ENCODE measurements around the gene FMN1.

Gene FMN1

DNA sequence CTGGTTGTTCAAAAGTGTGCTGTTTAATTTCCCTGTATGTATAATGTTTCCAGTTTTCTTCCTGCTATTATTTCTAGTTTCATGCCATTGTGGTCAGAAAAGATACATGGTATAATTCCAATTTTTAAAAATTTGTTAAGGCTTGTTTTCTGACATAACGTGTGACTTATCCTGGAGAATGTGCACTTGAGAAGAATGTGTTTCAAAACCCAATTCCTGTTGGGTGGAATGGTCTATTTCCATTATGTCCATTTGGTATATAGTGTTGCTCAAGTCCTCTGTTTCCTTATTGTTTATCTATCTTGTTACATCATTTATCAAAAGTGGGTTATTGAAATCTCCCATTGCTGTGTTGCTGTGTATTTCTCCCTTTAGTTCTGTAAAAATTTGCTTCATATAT is 261.3 kb downstream of the FMN1 start:
- no peak overlapping the region for H3K27ac ChIP-seq (ENCODE audit: insufficient read depth, low read depth, low read length, poor library complexity, severe bottlenecking)
- no peak overlapping the region for H3K4me3 ChIP-seq (ENCODE audit: insufficient read depth, low read depth, low read length)
- no peaks in the 10 kb centered on the region for H3K27me3 ChIP-seq (ENCODE audit: control insufficient read depth, insufficient read depth, low read length, poor library complexity, severe bottlenecking)
- peaks cover 3% of the 10 kb centered on the region for H3K9me3 ChIP-seq (ENCODE audit: control insufficient read depth, low read length)
- no peaks in the 10 kb centered on the region for H3K36me3 ChIP-seq (ENCODE audit: control insufficient read depth, insufficient read depth, low read length)
- 92 to 100% methylated on average over 1 of the region's 1 CpG for WGBS, 2 experiments
- H3K4me1 ChIP-seq (ENCODE audit: control insufficient read depth, insufficient read depth, low read length): no peaks in the 10 kb centered on the region

DNA sequence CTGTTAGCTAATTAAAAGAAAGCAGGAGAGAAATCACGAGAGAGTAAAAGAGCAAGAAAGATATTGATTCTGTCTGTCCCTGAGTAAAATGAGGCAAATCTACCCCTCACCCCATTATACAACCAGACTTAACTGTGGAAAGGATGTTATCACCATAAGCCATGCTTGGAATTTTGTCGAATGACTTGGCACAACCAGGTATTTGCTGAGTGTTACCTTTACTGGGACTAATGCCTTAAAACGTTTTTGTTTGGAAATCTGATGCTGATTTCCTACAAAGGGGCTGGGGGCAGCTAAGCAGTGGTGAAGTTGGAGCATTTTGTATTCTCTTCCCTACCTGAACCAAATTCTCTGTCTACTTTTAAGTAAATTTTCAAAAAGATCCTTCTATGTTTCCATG is 265.6 kb downstream of the FMN1 start:
- Histone ChIP-seq H3K9me3 (ENCODE audit: control insufficient read depth, low read length) (no peaks in the 10 kb centered on the region), H3K27me3 (ENCODE audit: control insufficient read depth, insufficient read depth, low read length, poor library complexity, severe bottlenecking) (no peaks in the 10 kb centered on the region), H3K4me1 (ENCODE audit: control insufficient read depth, insufficient read depth, low read length) (no peaks in the 10 kb centered on the region), H3K4me3 (ENCODE audit: insufficient read depth, low read depth, low read length) (no peak overlapping the region), H3K27ac (ENCODE audit: insufficient read depth, low read depth, low read length, poor library complexity, severe bottlenecking) (no peak overlapping the region), H3K36me3 (ENCODE audit: control insufficient read depth, insufficient read depth, low read length) (no peaks in the 10 kb centered on the region)
- WGBS, 2 experiments: 66 to 67% methylated on average over 2 to 3 of the region's 3 CpGs

DNA sequence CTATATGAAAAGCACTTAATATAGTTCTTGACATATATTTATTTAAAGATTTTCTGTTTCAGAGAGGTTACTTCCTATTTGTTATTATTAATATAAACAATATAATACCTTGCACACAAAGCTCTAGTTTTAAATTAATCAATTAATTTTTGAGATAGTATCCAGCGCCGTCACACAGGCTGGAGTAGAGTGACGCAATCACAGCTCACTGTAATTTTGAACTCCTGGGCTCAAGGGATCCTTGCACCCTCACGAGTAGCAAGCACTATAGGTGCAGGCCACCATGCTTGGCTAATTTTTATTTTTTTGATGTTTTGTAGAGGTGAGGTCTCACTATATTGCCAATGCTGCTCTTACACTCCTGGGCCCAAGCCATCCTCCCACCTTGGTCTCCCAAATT is 267.4 kb downstream of the FMN1 start:
- Histone ChIP-seq H3K27me3 (ENCODE audit: control insufficient read depth, insufficient read depth, low read length, poor library complexity, severe bottlenecking) (no peaks in the 10 kb centered on the region), H3K27ac (ENCODE audit: insufficient read depth, low read depth, low read length, poor library complexity, severe bottlenecking) (no peak overlapping the region), H3K4me3 (ENCODE audit: insufficient read depth, low read depth, low read length) (no peak overlapping the region), H3K4me1 (ENCODE audit: control insufficient read depth, insufficient read depth, low read length) (no peaks in the 10 kb centered on the region), H3K36me3 (ENCODE audit: control insufficient read depth, insufficient read depth, low read length) (no peaks in the 10 kb centered on the region), H3K9me3 (ENCODE audit: control insufficient read depth, low read length) (no peaks in the 10 kb centered on the region)
- WGBS, 2 experiments: 77 to 83% methylated on average over 4 of the region's 4 CpGs

DNA sequence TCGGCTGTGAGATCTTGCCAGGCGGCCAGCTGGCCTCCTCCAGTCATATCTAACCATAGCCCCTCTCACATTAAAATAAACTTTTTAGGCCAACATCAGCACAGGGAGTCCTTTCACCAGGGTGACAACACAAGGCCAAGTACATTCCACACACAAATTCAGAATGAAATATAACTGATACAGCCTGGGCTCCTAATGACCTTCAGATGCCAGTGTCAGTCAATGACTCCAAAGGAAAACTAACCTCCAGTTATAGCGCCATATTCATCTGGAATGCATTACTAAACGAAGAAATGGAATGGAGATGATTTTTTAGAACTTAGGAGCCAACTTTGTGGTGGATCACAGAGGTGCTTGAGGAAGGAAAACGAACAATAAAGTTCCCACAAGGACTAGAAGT is 271.3 kb downstream of the FMN1 start:
- no peak overlapping the region for H3K27ac ChIP-seq (ENCODE audit: insufficient read depth, low read depth, low read length, poor library complexity, severe bottlenecking)
- H3K4me3 ChIP-seq (ENCODE audit: insufficient read depth, low read depth, low read length): no peak overlapping the region
- H3K4me1 ChIP-seq (ENCODE audit: control insufficient read depth, insufficient read depth, low read length): peaks cover 9% of the 10 kb centered on the region
- 95 to 97% methylated on average over 5 of the region's 5 CpGs for WGBS, 2 experiments
- H3K9me3 ChIP-seq (ENCODE audit: control insufficient read depth, low read length): no peaks in the 10 kb centered on the region
- H3K36me3 ChIP-seq (ENCODE audit: control insufficient read depth, insufficient read depth, low read length): no peaks in the 10 kb centered on the region
- H3K27me3 ChIP-seq (ENCODE audit: control insufficient read depth, insufficient read depth, low read length, poor library complexity, severe bottlenecking): no peaks in the 10 kb centered on the region

DNA sequence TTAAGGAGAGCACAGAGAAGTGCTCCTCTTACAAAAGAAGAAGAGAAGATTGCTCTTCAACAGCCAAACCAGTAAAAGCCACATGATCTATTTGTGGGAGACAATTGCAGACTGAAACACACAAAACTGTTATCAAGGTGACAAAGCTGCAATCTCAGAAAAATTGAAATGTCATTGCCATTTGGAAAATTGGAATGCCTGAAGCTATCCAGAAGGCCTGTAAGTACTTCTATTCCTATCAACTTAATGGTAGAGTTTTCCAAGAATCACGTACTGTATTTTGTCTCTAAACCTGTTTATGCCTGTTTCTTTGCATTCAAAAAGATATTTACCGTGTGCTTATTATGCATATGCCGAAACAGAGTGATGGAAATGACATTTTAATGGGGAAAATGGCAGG is 272.0 kb downstream of the FMN1 start:
- no peaks in the 10 kb centered on the region for H3K9me3 ChIP-seq (ENCODE audit: control insufficient read depth, low read length)
- no peaks in the 10 kb centered on the region for H3K27me3 ChIP-seq (ENCODE audit: control insufficient read depth, insufficient read depth, low read length, poor library complexity, severe bottlenecking)
- WGBS, 2 experiments: 81 to 90% methylated on average over 3 of the region's 3 CpGs
- H3K4me1 ChIP-seq (ENCODE audit: control insufficient read depth, insufficient read depth, low read length): peaks cover 13% of the 10 kb centered on the region
- no peak overlapping the region for H3K4me3 ChIP-seq (ENCODE audit: insufficient read depth, low read depth, low read length)
- no peak overlapping the region for H3K27ac ChIP-seq (ENCODE audit: insufficient read depth, low read depth, low read length, poor library complexity, severe bottlenecking)
- H3K36me3 ChIP-seq (ENCODE audit: control insufficient read depth, insufficient read depth, low read length): no peaks in the 10 kb centered on the region

DNA sequence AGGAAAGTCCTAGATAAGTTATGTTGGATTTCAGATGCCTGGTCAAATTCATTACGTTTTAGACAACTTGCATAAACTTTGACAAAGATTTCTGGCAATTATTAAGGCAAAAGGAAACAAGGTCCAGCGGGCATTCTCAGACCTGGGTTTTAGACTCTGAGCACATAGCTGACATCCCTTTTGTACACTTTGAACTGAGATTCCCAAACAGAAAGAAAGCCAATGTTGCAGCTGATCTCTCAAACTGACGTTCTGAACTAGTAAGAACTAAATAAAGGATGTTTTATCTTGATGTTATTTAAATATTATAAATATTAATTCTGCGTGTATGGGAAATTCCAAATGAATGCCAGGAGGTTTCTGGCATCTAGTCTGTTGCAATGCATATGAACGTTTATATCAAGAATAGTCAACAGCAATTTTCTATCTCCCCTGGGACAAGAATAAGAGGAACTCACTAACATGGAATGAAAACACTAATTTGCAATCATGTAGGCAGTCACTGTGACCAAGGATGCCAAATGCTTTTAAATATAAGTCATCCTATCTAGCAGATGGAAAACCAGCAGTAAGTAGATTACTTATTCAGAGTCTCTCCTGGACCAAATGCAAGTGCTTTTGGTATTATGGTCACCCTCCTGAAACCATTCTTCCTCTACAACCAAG is 274.6 kb downstream of the FMN1 start:
- H3K4me1 ChIP-seq (ENCODE audit: control insufficient read depth, insufficient read depth, low read length): peaks cover 13% of the 10 kb centered on the region
- no peak overlapping the region for H3K4me3 ChIP-seq (ENCODE audit: insufficient read depth, low read depth, low read length)
- H3K9me3 ChIP-seq (ENCODE audit: control insufficient read depth, low read length): no peaks in the 10 kb centered on the region
- WGBS, 2 experiments: 88 to 97% methylated on average over 3 to 5 of the region's 5 CpGs
- H3K27me3 ChIP-seq (ENCODE audit: control insufficient read depth, insufficient read depth, low read length, poor library complexity, severe bottlenecking): no peaks in the 10 kb centered on the region
- no peak overlapping the region for H3K27ac ChIP-seq (ENCODE audit: insufficient read depth, low read depth, low read length, poor library complexity, severe bottlenecking)
- no peaks in the 10 kb centered on the region for H3K36me3 ChIP-seq (ENCODE audit: control insufficient read depth, insufficient read depth, low read length)

DNA sequence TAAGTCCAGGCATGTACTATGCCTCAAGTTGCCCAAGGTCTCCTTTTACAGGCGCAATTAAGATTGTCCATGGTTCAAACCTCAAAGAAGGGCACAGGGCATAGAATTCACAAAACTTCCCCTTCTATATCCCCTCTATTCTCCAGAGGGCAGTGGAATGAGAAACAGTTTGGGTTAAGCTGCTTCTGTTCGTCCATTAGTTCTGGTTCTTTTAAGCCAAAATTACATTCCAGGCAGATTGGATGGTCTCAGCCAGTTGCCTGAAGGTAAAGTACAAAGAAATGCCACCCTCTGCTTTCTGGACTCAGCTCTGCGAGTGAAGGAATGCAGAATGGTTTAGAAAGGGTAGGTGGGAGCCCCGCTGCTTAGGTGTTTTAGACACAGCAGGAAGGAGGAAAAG is 276.0 kb downstream of the FMN1 start:
- no peaks in the 10 kb centered on the region for H3K27me3 ChIP-seq (ENCODE audit: control insufficient read depth, insufficient read depth, low read length, poor library complexity, severe bottlenecking)
- peaks cover 13% of the 10 kb centered on the region for H3K4me1 ChIP-seq (ENCODE audit: control insufficient read depth, insufficient read depth, low read length)
- H3K4me3 ChIP-seq (ENCODE audit: insufficient read depth, low read depth, low read length): no peak overlapping the region
- H3K27ac ChIP-seq (ENCODE audit: insufficient read depth, low read depth, low read length, poor library complexity, severe bottlenecking): no peak overlapping the region
- no peaks in the 10 kb centered on the region for H3K9me3 ChIP-seq (ENCODE audit: control insufficient read depth, low read length)
- 42 to 45% methylated on average over 4 of the region's 4 CpGs for WGBS, 2 experiments
- no peaks in the 10 kb centered on the region for H3K36me3 ChIP-seq (ENCODE audit: control insufficient read depth, insufficient read depth, low read length)

DNA sequence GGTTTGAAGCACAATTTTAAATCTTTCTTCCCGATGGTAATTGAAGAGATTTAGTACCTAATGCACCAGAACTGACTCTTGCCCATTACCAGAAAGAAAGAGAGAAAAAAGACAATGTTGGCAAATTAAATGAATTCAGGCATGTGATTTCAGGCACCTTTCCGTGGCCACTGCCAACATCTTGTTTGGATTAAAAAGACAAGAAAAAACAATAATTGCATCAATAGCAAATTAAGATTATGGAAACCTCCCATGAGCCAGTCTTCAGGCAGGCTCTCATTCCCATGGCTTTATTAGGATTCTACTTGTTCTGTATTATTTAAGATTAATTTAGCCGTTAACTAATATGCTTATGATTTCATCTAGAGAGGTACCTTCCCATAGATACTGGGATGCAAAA is 283.7 kb downstream of the FMN1 start:
- no peaks in the 10 kb centered on the region for H3K27me3 ChIP-seq (ENCODE audit: control insufficient read depth, insufficient read depth, low read length, poor library complexity, severe bottlenecking)
- WGBS, 2 experiments: 90 to 100% methylated on average over 2 to 3 of the region's 3 CpGs

DNA sequence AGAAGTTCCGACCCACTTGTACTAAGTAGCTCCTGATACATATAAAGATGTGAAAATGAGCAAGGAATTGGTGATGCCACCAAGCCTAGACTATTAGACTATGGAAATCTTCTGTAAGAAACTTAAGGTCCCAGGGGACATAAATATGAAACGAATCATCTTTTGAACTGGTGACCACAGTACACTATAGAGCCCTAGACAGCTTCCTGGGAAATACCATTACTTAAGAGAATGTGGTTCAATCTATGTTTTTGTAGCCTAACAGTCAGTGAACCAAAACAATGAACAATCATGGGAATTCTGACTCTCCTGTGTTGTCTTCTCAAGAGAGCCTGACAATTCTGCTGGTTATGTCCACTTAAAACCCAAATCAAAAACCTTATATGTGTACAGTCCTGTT is 285.1 kb downstream of the FMN1 start:
- Histone ChIP-seq H3K4me3 (ENCODE audit: insufficient read depth, low read depth, low read length) (no peak overlapping the region), H3K27me3 (ENCODE audit: control insufficient read depth, insufficient read depth, low read length, poor library complexity, severe bottlenecking) (no peaks in the 10 kb centered on the region), H3K4me1 (ENCODE audit: control insufficient read depth, insufficient read depth, low read length) (peaks cover 6% of the 10 kb centered on the region), H3K9me3 (ENCODE audit: control insufficient read depth, low read length) (no peaks in the 10 kb centered on the region), H3K36me3 (ENCODE audit: control insufficient read depth, insufficient read depth, low read length) (no peaks in the 10 kb centered on the region), H3K27ac (ENCODE audit: insufficient read depth, low read depth, low read length, poor library complexity, severe bottlenecking) (no peak overlapping the region)
- 96 to 97% methylated on average over 2 of the region's 2 CpGs for WGBS, 2 experiments

More for the DNA sequence above, 283.7 kb downstream of the FMN1 start:
- peaks cover 6% of the 10 kb centered on the region for H3K4me1 ChIP-seq (ENCODE audit: control insufficient read depth, insufficient read depth, low read length)
- no peaks in the 10 kb centered on the region for H3K9me3 ChIP-seq (ENCODE audit: control insufficient read depth, low read length)
- H3K4me3 ChIP-seq (ENCODE audit: insufficient read depth, low read depth, low read length): no peak overlapping the region
- H3K36me3 ChIP-seq (ENCODE audit: control insufficient read depth, insufficient read depth, low read length): no peaks in the 10 kb centered on the region
- no peak overlapping the region for H3K27ac ChIP-seq (ENCODE audit: insufficient read depth, low read depth, low read length, poor library complexity, severe bottlenecking)

DNA sequence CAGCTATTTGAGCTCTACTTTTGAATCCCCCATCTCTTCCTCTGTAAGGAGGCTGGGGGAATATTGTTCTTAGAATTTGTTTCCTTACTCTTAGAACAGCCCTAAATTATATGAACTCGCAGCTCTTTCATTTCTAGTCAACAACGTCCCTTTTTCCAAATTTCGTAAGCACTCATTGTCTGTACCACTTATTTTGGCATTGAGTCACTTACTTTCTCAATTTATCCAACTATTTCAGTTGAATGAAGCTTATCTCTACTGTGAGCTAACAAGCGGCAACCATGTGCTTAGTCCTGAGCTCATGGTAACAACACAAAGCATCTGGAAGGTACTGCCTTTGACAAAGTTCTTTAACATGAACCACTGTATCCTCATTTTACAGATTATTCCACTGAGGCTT is 285.6 kb downstream of the FMN1 start:
- H3K9me3 ChIP-seq (ENCODE audit: control insufficient read depth, low read length): no peaks in the 10 kb centered on the region
- 94 to 97% methylated on average over 4 of the region's 4 CpGs for WGBS, 2 experiments
- no peaks in the 10 kb centered on the region for H3K27me3 ChIP-seq (ENCODE audit: control insufficient read depth, insufficient read depth, low read length, poor library complexity, severe bottlenecking)
- H3K36me3 ChIP-seq (ENCODE audit: control insufficient read depth, insufficient read depth, low read length): no peaks in the 10 kb centered on the region
- peaks cover 6% of the 10 kb centered on the region for H3K4me1 ChIP-seq (ENCODE audit: control insufficient read depth, insufficient read depth, low read length)
- no peak overlapping the region for H3K4me3 ChIP-seq (ENCODE audit: insufficient read depth, low read depth, low read length)
- H3K27ac ChIP-seq (ENCODE audit: insufficient read depth, low read depth, low read length, poor library complexity, severe bottlenecking): no peak overlapping the region
